GM12892 (cell line): Measurements from ENCODE around the gene CMIP.
"Not testable (repeated sequence)": the region's sequence is repeated elsewhere in the genome, so short reads cannot be mapped to it uniquely, and the experiment has no call there.

Experiments used
- DNase-seq: peaks from one replicate; pipeline ENCODE4 v3.0.0; 2011; ENCODE audit not compliant: insufficient read length
- FAIRE-seq: peaks from 2 replicates; lab custom pipeline; 2011; peaks lifted over from hg19 to GRCh38; lab: Jason Lieb, UNC
- POLR2A ChIP-seq: IDR thresholded peaks from 2 replicates; pipeline ENCODE4 v1.6.1; 2011; ENCODE audit warnings: low read depth, low read length, control low read depth
- POLR2AphosphoS5 ChIP-seq: IDR thresholded peaks from 2 replicates; pipeline ENCODE4 v1.6.1; 2011; ENCODE audit warnings: low read depth, low read length, control low read depth
- TAF1 ChIP-seq: IDR thresholded peaks from 2 replicates; pipeline ENCODE4 v1.6.1; 2011; ENCODE audit warnings: low read depth, mild to moderate bottlenecking, control low read depth, low read length, borderline replicate concordance

Gene CMIP

GRCh38 chr16:81734632-81735434 lies 290.2 kb downstream of the CMIP start:
- FAIRE-seq (no peak), DNase-seq (no peak)

GRCh38 chr16:81737885-81738536 lies 293.4 kb downstream of the CMIP start:
- DNase-seq: peak; percentile 72
- TF ChIP-seq POLR2AphosphoS5: no peak
- TF ChIP-seq POLR2A: no peak
- no peak for TF ChIP-seq TAF1
- peak; percentile 90 for FAIRE-seq

More at GRCh38 chr16:81734632-81735434, 290.2 kb downstream of the CMIP start:
- TF ChIP-seq TAF1 (no peak), POLR2AphosphoS5 (no peak), POLR2A (no peak)

GRCh38 chr16:81738783-81739496 lies 294.3 kb downstream of the CMIP start:
- FAIRE-seq (no peak), DNase-seq (no peak)
- TF ChIP-seq POLR2A: no peak
- no peak for TF ChIP-seq TAF1

- no peak for DNase-seq
- FAIRE-seq: no peak
- TF ChIP-seq POLR2AphosphoS5: no peak
- no peak for TF ChIP-seq TAF1
- TF ChIP-seq POLR2A: no peak
Measured at GRCh38 chr16:81739503-81739902, 294.9 kb downstream of the CMIP start.

GRCh38 chr16:81740169-81740568 lies 295.6 kb downstream of the CMIP start:
- peak; percentile 97 for FAIRE-seq
- no peak for TF ChIP-seq POLR2AphosphoS5
- no peak for TF ChIP-seq POLR2A
- no peak for TF ChIP-seq TAF1
- DNase-seq: no peak

GRCh38 chr16:81741430-81741770 lies 296.8 kb downstream of the CMIP start:
- DNase-seq, FAIRE-seq: not testable (repeated sequence)

- TF ChIP-seq POLR2A: no peak
- TF ChIP-seq POLR2AphosphoS5: no peak
- TF ChIP-seq TAF1: no peak
- DNase-seq: no peak
- no peak for FAIRE-seq
Measured at GRCh38 chr16:81744385-81744784, 299.8 kb downstream of the CMIP start.

GRCh38 chr16:81744911-81745310 lies 300.3 kb downstream of the CMIP start:
- no peak for DNase-seq
- TF ChIP-seq POLR2AphosphoS5 (no peak), POLR2A (no peak), TAF1 (no peak)
- no peak for FAIRE-seq

- peak; percentile 41; the same call in 1 of the 2 replicates for TF ChIP-seq POLR2A
- TF ChIP-seq TAF1: no peak
- TF ChIP-seq POLR2AphosphoS5: no peak
- DNase-seq: peak; percentile 70
- FAIRE-seq: peak; percentile 95
Measured at GRCh38 chr16:81745704-81746558, 301.3 kb downstream of the CMIP start.

GRCh38 chr16:81746566-81746965 lies 302.0 kb downstream of the CMIP start:
- DNase-seq (no peak), FAIRE-seq (no peak)

More at GRCh38 chr16:81746566-81746965, 302.0 kb downstream of the CMIP start:
- TF ChIP-seq POLR2AphosphoS5: no peak
- TF ChIP-seq TAF1: no peak
